Stimulated activated CD4-positive, alpha-beta T cell treated with anti-CD3 and anti-CD28 coated beads, Interleukin-12 subunit alpha, Interleukin-12 subunit beta, amount 100 ng/mL, for 24 hours (primary cell): Measurements from ENCODE around the gene EXOSC2.
A peak's percentile ranks its signal among the peaks of the same experiment; 100 is the strongest.
"Not testable (repeated sequence)": the region's sequence is repeated elsewhere in the genome, so short reads cannot be mapped to it uniquely, and the experiment has no call there.

ENCODE experiments used
- DNase-seq, 2 experiments: peaks; one replicate each; pipeline ENCODE4 v3.0.0-alpha.2; 2020; ENCODE audit warnings: low read depth in 2 of 2

The EXOSC2 gene

GRCh38 chr9:130667120-130667435, 26.5 kb upstream of the EXOSC2 start:
- DNase-seq: no peak

GRCh38 chr9:130668196-130668595, 25.4 kb upstream of the EXOSC2 start:
- no peak for DNase-seq

- no peak for DNase-seq
These were observed 24.9 kb upstream of the EXOSC2 start for GRCh38 chr9:130668659-130669058.

- DNase-seq: no peak
These were observed 23.6 kb upstream of the EXOSC2 start for GRCh38 chr9:130669965-130670364.

- DNase-seq: no peak
These were observed 22.9 kb upstream of the EXOSC2 start for GRCh38 chr9:130670644-130671043.

- DNase-seq: no peak
These were observed 21.1 kb upstream of the EXOSC2 start for GRCh38 chr9:130672466-130672865.

GRCh38 chr9:130672933-130673615, 20.5 kb upstream of the EXOSC2 start:
- no peak for DNase-seq

- no peak for DNase-seq
These were observed 18.2 kb upstream of the EXOSC2 start for GRCh38 chr9:130675396-130675795.

GRCh38 chr9:130677252-130677651, 16.3 kb upstream of the EXOSC2 start:
- no peak for DNase-seq

- DNase-seq: peak; percentile 39 to 60
These were observed 12.5 kb upstream of the EXOSC2 start for GRCh38 chr9:130680836-130681768.

- DNase-seq: no peak
These were observed 11.7 kb upstream of the EXOSC2 start for GRCh38 chr9:130681769-130682420.

- peak in 1 of 2 experiments; percentile 57 for DNase-seq
These were observed 11.0 kb upstream of the EXOSC2 start for GRCh38 chr9:130682421-130683121.

GRCh38 chr9:130685104-130685503, 8.5 kb upstream of the EXOSC2 start:
- no peak for DNase-seq

GRCh38 chr9:130685945-130686344, 7.6 kb upstream of the EXOSC2 start:
- DNase-seq: not testable (repeated sequence)

GRCh38 chr9:130687615-130688014, 6.0 kb upstream of the EXOSC2 start:
- DNase-seq: no peak

- no peak for DNase-seq
These were observed 5.5 kb upstream of the EXOSC2 start for GRCh38 chr9:130688072-130688471.

GRCh38 chr9:130689572-130689936, 4.0 kb upstream of the EXOSC2 start:
- no peak for DNase-seq

- DNase-seq: no peak
These were observed 3.5 kb upstream of the EXOSC2 start for GRCh38 chr9:130689937-130690700.

GRCh38 chr9:130692321-130692720, 1.3 kb upstream of the EXOSC2 start:
- no peak for DNase-seq

GRCh38 chr9:130693101-130693425, 517 bp upstream of the EXOSC2 start:
- no peak for DNase-seq

GRCh38 chr9:130694205-130694604, 625 bp downstream of the EXOSC2 start:
- DNase-seq: no peak
